ENCODE data around the gene STK25.

STK25 gene

GRCh38 chr2:241508240-241509154 lies at the start of gene STK25:
STK25 (minus strand) TSS chr2:241508584; CDS start chr2:241508035, 549 bp downstream.
- DNase-seq = peak; percentile 94

DNA sequence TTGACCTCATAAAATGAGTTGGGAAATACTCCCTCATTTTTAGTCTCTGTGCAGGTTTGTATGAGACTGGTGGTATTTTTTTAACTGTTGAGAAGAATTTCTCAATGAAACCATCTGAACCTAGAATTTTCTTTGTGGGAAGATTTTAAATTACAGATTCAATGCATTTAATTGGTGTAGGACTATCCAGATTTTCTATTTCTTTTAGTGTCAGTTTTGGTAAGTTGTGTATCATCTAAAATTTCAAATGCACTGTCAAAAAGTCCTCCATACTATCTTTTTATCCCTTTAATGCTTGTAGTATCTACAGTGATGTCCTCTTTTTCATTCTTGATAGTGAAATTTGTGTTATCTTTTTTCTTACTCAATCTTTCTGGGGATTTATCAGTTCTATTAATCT lies 48.4 kb upstream of the STK25 start:
- no peak for DNase-seq

DNA sequence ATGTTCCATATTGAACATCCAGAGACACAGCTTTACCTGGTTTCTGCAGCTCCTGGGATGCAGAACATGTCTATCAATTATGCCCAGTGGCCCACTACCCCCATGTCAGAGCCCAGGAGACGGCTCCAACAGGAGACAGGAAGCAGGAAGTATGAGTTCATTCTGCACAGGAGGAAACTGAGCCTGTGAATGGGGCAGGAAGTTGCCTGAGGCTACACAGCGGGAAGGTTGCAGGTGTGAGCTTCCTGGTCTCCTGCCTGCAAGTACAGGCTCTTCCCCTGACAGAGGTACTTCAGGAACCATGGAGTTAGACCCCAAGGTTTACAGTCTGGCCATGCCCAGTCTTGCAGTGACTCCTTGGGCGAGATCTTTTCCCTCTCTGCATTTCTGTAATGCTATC lies 47.3 kb upstream of the STK25 start:
- DNase-seq = no peak

DNA sequence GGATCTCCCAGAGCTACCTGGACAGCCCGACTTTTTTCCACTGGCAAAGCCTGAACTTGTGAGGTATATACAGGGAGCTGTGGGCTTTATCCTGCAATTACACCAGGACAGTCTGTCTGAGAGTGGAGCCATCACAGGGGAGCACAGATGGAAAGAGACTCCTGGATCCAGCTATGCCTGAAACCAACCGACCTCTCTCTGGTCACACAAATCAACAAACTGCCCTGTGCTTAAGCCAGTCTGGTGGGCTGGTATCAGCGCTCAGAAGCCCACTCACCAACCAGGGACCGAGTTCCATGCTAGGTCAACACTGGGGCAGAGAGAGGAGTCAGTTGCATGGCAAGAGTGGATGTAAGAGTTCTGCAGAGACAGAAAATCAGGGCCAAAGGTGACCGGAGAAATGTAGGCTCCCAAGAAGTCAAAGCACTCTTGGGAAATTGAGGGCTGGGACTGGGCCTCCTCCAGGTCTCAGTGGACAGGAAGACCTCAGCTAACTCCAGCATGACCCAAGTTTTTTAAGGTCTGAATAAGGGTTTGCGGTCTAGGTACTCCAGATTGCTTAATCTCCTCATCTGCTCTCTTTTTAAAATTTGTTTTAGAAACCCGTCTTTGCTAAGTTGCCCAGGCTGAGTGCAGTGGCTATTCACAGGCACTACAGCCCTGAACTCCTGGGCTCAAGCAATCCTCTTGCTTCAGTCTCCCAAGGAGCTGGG lies 46.4 kb upstream of the STK25 start:
- DNase-seq = no peak

DNA sequence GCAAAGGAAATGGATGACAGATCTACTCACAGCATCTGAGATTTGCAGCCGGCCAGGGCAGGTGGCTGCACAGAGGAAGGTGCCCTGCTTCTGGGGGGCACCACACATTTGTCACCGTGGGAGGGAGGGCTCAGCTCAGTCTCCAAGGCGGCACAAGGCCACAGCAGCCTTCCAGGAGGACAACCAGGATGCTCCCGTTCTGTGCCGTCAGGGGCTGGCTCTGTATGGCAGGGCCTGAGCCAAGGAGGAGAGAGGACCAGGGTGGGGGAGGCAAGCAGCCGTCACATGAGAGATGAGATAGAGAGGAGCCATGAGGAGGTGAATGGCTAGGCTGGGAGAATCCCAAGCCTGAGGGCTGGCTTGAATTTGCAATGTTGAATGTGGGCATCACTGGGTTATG lies 45.6 kb upstream of the STK25 start:
- no peak for DNase-seq

DNA sequence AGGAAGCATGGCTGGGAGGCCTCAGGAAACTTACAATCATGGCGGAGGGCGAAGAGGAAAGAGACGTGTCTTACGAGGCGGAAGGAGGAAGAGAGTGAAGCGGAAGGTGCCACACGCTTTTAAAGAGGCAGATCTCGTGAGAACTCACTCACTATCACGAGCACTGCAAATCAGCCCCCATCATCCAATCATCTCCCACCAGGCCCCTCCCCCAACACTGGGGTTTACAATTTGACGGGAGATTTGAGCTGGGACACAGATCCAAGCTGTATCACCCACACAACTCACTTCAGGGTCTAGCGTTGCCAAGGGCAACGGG lies 45.1 kb upstream of the STK25 start:
- DNase-seq = no peak

DNA sequence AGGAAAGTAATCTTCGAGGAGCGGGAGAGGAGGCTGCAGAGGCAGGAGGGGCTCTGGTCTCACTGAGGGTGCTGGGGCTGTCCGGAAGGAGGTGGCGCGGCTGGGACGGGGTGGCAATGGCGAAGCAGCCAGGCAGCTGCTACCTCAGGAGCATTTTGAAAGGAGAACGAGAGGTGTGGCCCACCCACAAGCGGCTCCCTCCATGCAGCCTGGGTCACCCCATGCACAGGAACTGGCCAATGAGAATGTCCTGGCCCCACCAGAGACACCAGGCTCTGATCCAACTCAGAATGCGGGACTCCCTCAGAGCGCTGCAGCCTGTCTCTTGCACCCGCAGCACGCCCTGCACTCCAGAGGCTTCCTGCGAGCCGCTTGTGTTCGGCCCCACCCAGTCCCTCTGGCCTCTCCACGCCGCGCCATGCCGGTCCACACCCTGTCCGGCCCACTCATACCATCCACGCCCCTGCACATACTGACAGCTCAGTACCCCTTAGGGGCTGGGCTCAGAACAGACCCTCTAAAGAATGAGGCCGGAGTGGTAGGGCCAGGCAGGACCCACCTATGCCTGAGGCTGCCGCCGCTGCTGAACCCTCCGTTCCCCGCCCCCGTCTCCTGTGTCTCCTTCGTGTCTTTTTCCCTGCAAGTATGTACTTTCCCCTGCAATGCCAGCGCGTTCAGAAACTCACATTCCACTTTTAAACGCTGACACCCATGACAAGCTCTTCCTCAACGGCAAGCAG lies 43.8 kb upstream of the STK25 start:
- DNase-seq = no peak

GRCh38 chr2:241551599-241551997 lies 43.2 kb upstream of the STK25 start:
- DNase-seq = no peak

- peak; percentile 15 for DNase-seq
These were observed 42.5 kb upstream of the STK25 start for GRCh38 chr2:241550616-241551580.

DNA sequence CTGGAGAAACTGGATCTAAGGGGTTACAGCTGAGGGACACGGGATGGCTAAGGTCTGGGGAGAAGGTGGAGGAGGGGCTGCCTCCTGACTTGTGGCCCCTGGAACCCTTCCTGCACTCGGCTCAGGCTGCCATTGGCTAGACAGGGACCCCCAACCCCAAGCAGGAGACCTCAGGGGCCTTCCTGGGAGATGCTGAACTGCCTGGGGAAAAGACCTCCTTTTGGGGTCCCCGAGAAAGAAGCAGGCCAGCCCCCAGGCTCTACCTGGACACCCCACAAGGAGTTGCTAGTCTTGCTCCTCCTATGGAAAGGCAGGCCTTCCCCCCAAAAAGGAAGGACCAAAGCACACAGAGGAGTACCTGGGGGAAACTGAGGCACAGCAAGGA lies 40.1 kb upstream of the STK25 start:
- no peak for DNase-seq

GRCh38 chr2:241547781-241548450 lies 39.5 kb upstream of the STK25 start:
- DNase-seq = no peak

GRCh38 chr2:241546771-241547498 lies 38.6 kb upstream of the STK25 start:
- DNase-seq = no peak

DNA sequence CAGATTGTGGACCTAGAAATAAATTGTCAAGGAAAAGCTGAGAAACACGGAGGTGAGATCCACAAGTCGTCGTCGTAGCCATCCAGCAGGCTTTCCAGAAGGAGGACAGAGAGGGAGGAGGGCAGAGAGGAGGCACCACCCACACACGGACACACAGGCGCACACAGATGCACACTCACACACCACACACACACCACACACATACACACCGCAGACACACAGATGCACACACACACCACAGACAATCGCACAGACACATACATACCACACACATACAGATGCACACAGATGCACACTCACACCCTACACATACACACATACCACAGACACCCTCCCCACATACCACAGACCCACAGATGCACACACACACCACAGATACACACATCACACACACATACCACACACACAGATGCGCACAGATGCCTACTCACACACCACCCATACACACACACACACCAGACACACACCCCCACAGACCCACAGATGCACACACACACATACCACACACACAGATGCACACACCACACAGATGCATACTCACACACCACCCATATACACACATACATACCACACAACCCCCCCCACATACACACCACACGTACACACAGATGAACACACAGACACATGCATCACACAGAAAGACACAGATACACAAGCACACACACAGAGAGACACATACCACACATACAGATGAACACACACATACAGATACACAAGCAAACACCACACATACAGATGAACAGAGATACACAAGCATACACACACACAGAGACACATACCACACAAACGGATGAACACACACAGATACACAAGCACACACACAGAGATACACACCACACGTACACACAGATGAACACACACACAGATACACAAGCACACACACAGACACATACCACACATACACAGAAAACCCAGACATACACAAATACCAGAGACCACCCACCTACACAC lies 37.4 kb upstream of the STK25 start:
- no peak for DNase-seq

DNA sequence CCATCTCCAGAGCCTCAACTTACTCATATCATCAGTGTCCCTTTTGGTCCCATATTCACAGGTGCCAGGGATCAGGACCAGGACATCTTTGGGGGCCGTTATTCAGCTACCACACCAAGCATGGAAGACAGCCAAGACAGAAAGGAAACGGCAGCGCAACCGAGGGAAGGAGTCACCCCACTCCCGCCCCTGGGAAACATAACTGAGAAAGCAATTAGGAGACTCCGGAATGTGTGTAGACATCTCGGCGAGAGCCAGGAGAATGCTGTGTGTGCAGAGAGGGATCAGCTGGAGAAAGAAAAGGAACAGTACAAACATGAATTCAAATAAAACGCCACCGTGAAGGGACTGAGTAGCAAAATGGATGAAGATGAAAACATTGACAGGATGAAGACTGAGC lies 36.7 kb upstream of the STK25 start:
- no peak for DNase-seq

DNA sequence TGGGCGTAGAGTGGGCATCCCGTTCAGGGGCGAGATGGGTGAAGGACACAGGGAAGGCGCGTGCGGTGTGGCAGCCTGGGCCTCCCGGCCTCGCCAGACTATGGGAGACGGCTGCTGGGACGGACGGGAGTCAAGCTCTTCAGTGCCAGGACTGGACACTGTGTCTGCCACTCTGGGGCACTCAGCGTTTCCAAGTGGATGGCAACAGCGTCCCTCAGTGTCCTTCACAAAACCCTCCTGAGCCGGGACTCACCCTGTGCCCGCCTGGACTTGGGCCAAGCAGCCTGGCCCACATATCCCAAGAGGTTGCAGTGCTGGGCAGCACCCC lies 33.9 kb upstream of the STK25 start:
- DNase-seq = no peak

- no peak for DNase-seq
These were observed 33.3 kb upstream of the STK25 start for GRCh38 chr2:241541564-241542277.

GRCh38 chr2:241540771-241541561 lies 32.6 kb upstream of the STK25 start:
- DNase-seq = no peak

DNA sequence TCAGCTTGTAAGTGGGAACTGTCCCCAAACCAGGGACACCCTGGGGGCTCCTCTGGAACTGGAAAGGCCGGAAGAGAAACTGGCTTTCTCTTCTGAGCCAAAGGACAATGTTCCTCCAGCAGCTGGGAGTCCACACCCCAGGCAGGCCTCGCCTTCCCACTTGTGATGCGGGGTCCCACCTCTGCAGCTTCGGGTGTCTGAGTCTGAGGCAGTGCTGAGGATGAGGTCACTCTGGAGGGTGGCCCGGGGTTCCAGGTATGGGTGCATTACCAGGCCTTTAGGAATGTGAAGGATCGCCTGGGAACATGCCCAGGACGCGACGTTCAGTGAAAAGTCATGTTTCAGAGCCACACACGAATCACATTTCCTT lies 32.0 kb upstream of the STK25 start:
- DNase-seq = no peak

Measured in DMS 273 treated with DMSO at 0.1 percent for 48 hours (cell line).